Endodermal cell (in vitro differentiated cells): ENCODE data around the gene ITM2B. TPM values are rescaled to one million over a fixed set of nuclear protein-coding genes. Genes with fewer than 3 reads are reported as not detected.

ENCODE experiments used
- DNase-seq: peaks from one replicate; pipeline ENCODE4 v3.0.0-alpha.2; 2017
- H3K27ac ChIP-seq: 2 replicates; pipeline ENCODE4 v1.5.1; 2013; ENCODE audit warnings: mild to moderate bottlenecking, low read depth, low read length, moderate library complexity
- H3K27me3 ChIP-seq: 2 replicates; pipeline ENCODE4 v1.6.1; 2013; ENCODE audit warnings: mild to moderate bottlenecking, low read length, moderate library complexity; ENCODE audit not compliant: insufficient read depth, control insufficient read depth, poor library complexity, severe bottlenecking
- H3K36me3 ChIP-seq: 2 replicates; pipeline ENCODE4 v1.7.0; 2013; ENCODE audit warnings: mild to moderate bottlenecking, low read length, moderate library complexity; ENCODE audit not compliant: control insufficient read depth, insufficient read depth
- H3K4me1 ChIP-seq: one replicate; pipeline ENCODE4 v1.7.0; 2013; ENCODE audit warnings: low read length; ENCODE audit not compliant: control insufficient read depth, insufficient read depth
- H3K4me3 ChIP-seq: 2 replicates; pipeline ENCODE4 v1.5.1; 2013; ENCODE audit warnings: mild to moderate bottlenecking, low read length, moderate library complexity
- H3K9ac ChIP-seq: 2 replicates; pipeline ENCODE4 v1.6.1; 2013; ENCODE audit warnings: mild to moderate bottlenecking, low read length, moderate library complexity; ENCODE audit not compliant: poor library complexity, severe bottlenecking; ENCODE audit errors: extremely low read depth
- H3K9me3 ChIP-seq: 2 replicates; pipeline ENCODE4 v1.6.1; 2013; ENCODE audit warnings: mild to moderate bottlenecking, low read length, moderate library complexity; ENCODE audit not compliant: control insufficient read depth
- H3K27ac Mint-ChIP-seq: 2 replicates; pipeline ENCODE4 v1.8.0; 2020; ENCODE audit warnings: mixed read lengths
- H3K27me3 Mint-ChIP-seq: 2 replicates; pipeline ENCODE4 v1.8.0; 2021; ENCODE audit warnings: mild to moderate bottlenecking, mixed read lengths; ENCODE audit not compliant: insufficient read depth
- H3K36me3 Mint-ChIP-seq: 2 replicates; pipeline ENCODE4 v1.8.0; 2020; ENCODE audit warnings: low read depth, mixed read lengths
- H3K4me1 Mint-ChIP-seq: 2 replicates; pipeline ENCODE4 v1.8.0; 2020; ENCODE audit warnings: mixed read lengths
- H3K4me3 Mint-ChIP-seq: 2 replicates; pipeline ENCODE4 v1.8.0; 2020; ENCODE audit warnings: mild to moderate bottlenecking, moderate library complexity, mixed read lengths
- H3K9me3 Mint-ChIP-seq: 2 replicates; pipeline ENCODE4 v1.8.0; 2020; ENCODE audit warnings: mild to moderate bottlenecking, mixed read lengths
- WGBS, 2 experiments: methylation state at CpG; one replicate each; pipeline versions ENCODE4 v1.1.5 to v1.1.7; 2013; ENCODE audit warnings: missing lambda C conversion rate in 2 of 2, mixed read lengths in 1 of 2; ENCODE audit not compliant: insufficient coverage in 1 of 2, insufficient read length in 1 of 2; 5-methylcytosine and 5-hydroxymethylcytosine counted together
- total RNA-seq, 2 donors: library from RNA; stranded (reverse); fragmentation: NEBNext Ultra II Directional in 1 of 2; extraction: Animal tissue kit (Norgen Biotek cat#: 25700) in 1 of 2; gene quantifications; 2 replicates in 1 of 2; 3 replicates in 1 of 2; pipeline ENCODE4 v1.2.1, GENCODE V29; 2021
- TF ChIP-seq, protein P1 (sequence below): fragments of 200-600 bp; sonication (generic); conservative IDR thresholded peaks from 2 replicates; pipeline ENCODE4 v1.5.0; 2021; ENCODE audit warnings: antibody characterized with exemption, mild to moderate bottlenecking

Gene ITM2B
- total RNA-seq, 2 donors from 2014 or later: 158 to 170 TPM

DNA sequence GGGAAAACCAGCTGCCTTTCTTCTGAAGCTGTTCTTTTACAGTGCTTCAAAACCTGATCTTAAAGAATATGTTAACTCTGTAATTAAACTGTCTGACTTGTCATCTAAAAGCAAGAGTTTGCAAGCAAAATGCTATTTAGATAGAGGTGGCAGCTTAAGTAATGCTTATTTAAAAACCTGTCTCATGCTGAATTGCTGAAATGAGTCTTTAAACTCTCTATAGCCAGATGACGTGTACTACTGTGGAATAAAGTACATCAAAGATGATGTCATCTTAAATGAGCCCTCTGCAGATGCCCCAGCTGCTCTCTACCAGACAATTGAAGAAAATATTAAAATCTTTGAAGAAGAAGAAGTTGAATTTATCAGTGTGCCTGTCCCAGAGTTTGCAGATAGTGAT, 22.9 kb downstream of the ITM2B start:
- no peaks in the 10 kb centered on the region for H3K27me3 ChIP-seq
- peaks cover 55% of the 10 kb centered on the region for H3K36me3 ChIP-seq
- H3K4me1 ChIP-seq: peaks cover 4% of the 10 kb centered on the region
- Mint-ChIP-seq H3K27ac (no peak overlapping the region), H3K4me1 (peaks cover 15% of the 10 kb centered on the region), H3K27me3 (no peaks in the 10 kb centered on the region), H3K9me3 (no peaks in the 10 kb centered on the region), H3K36me3 (peaks cover 42% of the 10 kb centered on the region), H3K4me3 (no peak overlapping the region)
- 89 to 96% methylated on average over 1 of the region's 1 CpG for WGBS, 2 experiments
- TF ChIP-seq, protein P1, sequence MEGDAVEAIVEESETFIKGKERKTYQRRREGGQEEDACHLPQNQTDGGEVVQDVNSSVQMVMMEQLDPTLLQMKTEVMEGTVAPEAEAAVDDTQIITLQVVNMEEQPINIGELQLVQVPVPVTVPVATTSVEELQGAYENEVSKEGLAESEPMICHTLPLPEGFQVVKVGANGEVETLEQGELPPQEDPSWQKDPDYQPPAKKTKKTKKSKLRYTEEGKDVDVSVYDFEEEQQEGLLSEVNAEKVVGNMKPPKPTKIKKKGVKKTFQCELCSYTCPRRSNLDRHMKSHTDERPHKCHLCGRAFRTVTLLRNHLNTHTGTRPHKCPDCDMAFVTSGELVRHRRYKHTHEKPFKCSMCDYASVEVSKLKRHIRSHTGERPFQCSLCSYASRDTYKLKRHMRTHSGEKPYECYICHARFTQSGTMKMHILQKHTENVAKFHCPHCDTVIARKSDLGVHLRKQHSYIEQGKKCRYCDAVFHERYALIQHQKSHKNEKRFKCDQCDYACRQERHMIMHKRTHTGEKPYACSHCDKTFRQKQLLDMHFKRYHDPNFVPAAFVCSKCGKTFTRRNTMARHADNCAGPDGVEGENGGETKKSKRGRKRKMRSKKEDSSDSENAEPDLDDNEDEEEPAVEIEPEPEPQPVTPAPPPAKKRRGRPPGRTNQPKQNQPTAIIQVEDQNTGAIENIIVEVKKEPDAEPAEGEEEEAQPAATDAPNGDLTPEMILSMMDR: no peak
- no peak for DNase-seq
- H3K9ac ChIP-seq: no peak overlapping the region
- H3K9me3 ChIP-seq: no peaks in the 10 kb centered on the region
- no peak overlapping the region for H3K4me3 ChIP-seq
- H3K27ac ChIP-seq: no peak overlapping the region

DNA sequence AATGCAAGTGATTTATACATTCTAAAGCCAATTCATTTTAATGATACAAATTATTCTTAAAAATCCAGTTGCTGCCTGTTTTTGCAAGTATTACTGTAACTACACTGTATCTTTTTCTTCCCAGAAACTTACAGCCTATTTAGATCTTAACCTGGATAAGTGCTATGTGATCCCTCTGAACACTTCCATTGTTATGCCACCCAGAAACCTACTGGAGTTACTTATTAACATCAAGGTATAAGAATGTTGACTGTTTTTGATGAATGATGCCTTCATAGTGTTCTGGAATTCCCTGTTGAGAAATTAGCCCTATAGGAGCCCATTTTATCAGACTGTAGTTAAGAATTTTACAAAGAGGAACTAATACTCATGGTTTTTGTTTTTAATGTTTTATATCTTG, 25.0 kb downstream of the ITM2B start:
- TF ChIP-seq, protein P1: no peak
- H3K9me3 ChIP-seq: no peaks in the 10 kb centered on the region
- no peaks in the 10 kb centered on the region for H3K27me3 ChIP-seq
- Mint-ChIP-seq H3K4me3 (no peak overlapping the region), H3K4me1 (peaks cover 15% of the 10 kb centered on the region), H3K9me3 (no peaks in the 10 kb centered on the region), H3K27me3 (no peaks in the 10 kb centered on the region), H3K36me3 (peaks cover 56% of the 10 kb centered on the region), H3K27ac (no peak overlapping the region)
- no peak overlapping the region for H3K9ac ChIP-seq
- H3K36me3 ChIP-seq: peaks cover 74% of the 10 kb centered on the region
- H3K27ac ChIP-seq: no peak overlapping the region
- DNase-seq: no peak
- H3K4me1 ChIP-seq: peaks cover 4% of the 10 kb centered on the region
- H3K4me3 ChIP-seq: no peak overlapping the region

DNA sequence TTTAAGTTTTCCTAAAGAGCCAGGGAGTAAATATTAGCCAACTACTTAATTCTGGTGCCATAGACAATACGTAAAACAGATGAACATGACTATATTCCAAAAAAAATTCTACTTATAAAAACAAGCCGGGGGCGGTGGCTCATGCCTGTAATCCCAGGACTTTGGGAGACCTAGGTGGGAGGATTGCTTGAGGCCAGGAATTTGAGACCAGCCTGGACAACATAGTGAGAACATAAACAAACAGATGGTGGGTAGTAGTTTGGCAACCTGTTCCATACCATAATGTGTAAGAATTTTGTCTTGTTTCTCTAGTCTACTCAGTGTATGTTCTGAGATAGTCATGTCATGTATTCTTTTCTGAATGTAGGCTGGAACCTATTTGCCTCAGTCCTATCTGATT, 25.4 kb downstream of the ITM2B start:
- H3K9me3 ChIP-seq: no peaks in the 10 kb centered on the region
- Mint-ChIP-seq H3K4me1 (peaks cover 15% of the 10 kb centered on the region), H3K9me3 (no peaks in the 10 kb centered on the region), H3K36me3 (peaks cover 60% of the 10 kb centered on the region), H3K4me3 (no peak overlapping the region), H3K27ac (no peak overlapping the region), H3K27me3 (no peaks in the 10 kb centered on the region)
- TF ChIP-seq, protein P1: no peak
- no peak overlapping the region for H3K4me3 ChIP-seq
- no peak overlapping the region for H3K27ac ChIP-seq
- 94 to 97% methylated on average over 2 to 3 of the region's 3 CpGs for WGBS, 2 experiments
- DNase-seq: no peak
- no peak overlapping the region for H3K9ac ChIP-seq
- H3K27me3 ChIP-seq: no peaks in the 10 kb centered on the region
- peaks cover 2% of the 10 kb centered on the region for H3K4me1 ChIP-seq
- peaks cover 78% of the 10 kb centered on the region for H3K36me3 ChIP-seq
